HG03354 (cell line): Measurements from ENCODE around the gene WDR46.

ENCODE experiments used
- ATAC-seq: cut with Tn5 transposase; IDR thresholded peaks from one replicate; pipeline ENCODE4 v1.9.1; 2021; ENCODE audit warnings: mild to moderate bottlenecking; ENCODE audit not compliant: unreplicated experiment, poor library complexity, severe bottlenecking

WDR46 gene

DNA sequence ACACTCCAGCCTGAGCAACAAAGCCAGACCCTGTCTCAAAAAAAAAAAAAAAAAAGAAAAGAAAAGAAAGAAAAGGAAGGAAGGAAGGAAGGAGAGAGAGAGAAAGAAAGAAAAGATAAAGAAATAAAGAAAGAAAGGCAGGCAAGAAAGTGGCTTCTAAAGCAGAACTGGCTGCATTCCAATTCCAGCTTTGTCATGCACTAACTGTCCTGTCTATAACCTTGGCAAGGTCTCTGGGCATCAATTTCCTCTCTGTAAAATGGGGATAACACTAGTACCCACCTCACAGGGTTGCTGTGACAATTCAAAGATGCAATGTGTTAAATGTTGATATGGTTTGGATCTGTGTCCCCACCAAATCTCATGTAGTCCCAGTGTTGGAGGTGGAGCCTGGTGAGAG is 52.7 kb downstream of the WDR46 start:
- no peak for ATAC-seq

DNA sequence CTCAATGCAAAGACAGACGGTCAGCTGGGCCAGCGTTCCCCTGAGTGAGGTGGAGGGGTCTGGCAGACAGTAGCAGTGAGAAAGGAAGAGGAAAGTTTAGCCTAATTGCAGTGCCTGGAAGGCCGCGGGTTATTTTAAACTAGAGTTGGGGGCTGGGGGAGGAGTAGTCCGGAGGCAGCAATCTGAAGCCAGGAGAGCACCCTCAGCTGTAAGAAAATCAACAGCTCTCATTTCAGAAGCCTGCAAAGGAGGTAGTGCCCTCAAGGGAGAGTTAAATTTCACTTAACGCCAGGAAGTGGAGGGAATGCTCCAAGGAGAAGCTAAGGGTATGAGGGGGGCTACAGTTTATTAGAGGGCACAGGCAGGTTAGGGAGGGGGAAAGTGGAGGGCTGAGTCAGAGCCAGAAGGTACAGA is 53.8 kb downstream of the WDR46 start:
- no peak for ATAC-seq
